ENCODE results near the gene ZMIZ1. TPM values are rescaled to one million over a fixed set of nuclear protein-coding genes. Genes with fewer than 3 reads are reported as not detected.

Gene ZMIZ1
- total RNA-seq, 1 experiment from 2014 or later = 23.5 TPM

DNA sequence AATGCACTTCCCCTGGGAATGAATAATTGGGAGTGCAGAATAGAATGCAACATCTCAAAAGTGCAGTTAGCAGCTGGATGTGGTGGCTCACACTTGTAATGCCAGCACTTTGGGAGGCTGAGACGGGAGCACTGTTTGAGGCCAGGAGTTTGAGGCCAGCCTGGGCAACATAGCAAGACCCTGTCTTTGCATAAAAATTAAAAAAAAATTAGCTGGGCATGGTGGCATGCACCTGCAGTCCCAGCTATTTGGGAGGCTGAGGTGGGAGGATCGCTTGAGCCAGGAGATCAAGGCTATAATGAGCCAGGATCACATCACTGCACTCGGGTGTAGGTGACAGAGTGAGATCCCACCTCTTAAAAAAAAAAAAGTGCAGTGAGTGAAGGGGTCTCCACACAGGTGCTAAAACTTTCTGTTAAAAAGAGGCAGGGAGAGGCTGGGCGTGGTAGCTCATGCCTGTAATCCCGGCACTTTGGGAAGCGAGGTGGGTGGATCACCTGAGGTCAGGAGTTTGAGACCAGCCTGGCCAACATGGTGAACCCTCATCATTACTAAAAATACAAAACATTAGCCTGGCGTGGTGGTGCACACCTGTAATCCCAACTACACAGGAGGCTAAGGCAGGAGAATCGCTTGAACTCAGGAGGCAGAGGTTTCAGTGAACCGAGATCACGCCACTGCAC lies 13.5 kb upstream of the ZMIZ1 start:
- no peak for DNase-seq
- Mint-ChIP-seq H3K36me3 (ENCODE audit: insufficient read depth, unreplicated experiment) (no peaks in the 10 kb centered on the region), H3K27ac (ENCODE audit: unreplicated experiment) (no peak overlapping the region), H3K4me1 (ENCODE audit: low read depth, unreplicated experiment) (peaks cover 20% of the 10 kb centered on the region), H3K4me3 (ENCODE audit: low read depth, unreplicated experiment) (no peak overlapping the region), H3K27me3 (ENCODE audit: unreplicated experiment) (peaks cover 34% of the 10 kb centered on the region), H3K9me3 (ENCODE audit: low read depth, unreplicated experiment) (no peaks in the 10 kb centered on the region)
- intact Hi-C loops (cut with micrococcal nuclease; ENCODE audit: unreplicated experiment) = no loop called here
- BruUV-seq (replicated peaks) = no TSS peak
- TF ChIP-seq, protein P1, sequence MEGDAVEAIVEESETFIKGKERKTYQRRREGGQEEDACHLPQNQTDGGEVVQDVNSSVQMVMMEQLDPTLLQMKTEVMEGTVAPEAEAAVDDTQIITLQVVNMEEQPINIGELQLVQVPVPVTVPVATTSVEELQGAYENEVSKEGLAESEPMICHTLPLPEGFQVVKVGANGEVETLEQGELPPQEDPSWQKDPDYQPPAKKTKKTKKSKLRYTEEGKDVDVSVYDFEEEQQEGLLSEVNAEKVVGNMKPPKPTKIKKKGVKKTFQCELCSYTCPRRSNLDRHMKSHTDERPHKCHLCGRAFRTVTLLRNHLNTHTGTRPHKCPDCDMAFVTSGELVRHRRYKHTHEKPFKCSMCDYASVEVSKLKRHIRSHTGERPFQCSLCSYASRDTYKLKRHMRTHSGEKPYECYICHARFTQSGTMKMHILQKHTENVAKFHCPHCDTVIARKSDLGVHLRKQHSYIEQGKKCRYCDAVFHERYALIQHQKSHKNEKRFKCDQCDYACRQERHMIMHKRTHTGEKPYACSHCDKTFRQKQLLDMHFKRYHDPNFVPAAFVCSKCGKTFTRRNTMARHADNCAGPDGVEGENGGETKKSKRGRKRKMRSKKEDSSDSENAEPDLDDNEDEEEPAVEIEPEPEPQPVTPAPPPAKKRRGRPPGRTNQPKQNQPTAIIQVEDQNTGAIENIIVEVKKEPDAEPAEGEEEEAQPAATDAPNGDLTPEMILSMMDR (IDR thresholded peaks at IDR 0.05; ENCODE audit: unreplicated experiment) = no peak
- CTCF ChIA-PET = no interaction called here

DNA sequence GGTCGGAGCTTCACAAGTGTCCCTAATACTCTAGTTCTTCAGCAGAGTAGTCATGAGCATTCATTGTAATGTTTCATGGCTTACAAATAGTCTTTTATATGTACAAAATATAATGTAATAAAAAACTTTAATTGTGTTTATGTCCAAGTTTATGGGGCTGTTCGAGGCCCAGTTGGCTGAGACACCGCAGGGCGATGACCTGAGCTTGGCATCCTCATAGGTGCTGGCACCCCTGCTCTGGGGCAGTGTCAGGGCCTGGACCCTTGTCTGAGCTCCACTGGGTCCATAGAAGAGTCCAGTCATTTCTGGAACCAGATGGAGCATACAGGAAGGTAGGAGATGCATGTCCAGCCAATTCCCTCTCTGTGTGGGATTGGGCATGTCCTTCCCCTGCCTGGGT lies 12.9 kb upstream of the ZMIZ1 start:
- CTCF ChIA-PET = no interaction called here
- H3K4me3 Mint-ChIP-seq (ENCODE audit: low read depth, unreplicated experiment) = no peak overlapping the region

DNA sequence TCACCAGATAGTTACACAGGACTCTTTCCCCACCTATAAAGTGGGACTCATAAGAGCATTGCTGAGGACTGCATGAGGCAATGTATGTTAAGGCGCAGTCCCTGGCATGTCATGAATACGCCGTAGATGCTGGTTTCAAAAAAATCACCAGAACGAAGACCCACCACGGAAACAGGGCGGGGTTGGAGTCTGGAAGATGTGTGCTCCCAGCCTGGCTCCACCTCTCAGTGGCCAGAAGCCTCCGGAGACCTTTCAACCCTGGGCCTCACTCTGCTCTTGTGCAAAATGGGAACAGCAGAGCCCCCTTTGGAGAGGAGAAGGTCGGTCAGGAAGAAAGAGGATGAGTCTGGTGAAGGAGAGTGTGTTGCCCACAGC lies 12.4 kb upstream of the ZMIZ1 start:
- H3K27ac Mint-ChIP-seq (ENCODE audit: unreplicated experiment) = no peak overlapping the region
- H3K4me3 Mint-ChIP-seq (ENCODE audit: low read depth, unreplicated experiment) = no peak overlapping the region
- H3K4me1 Mint-ChIP-seq (ENCODE audit: low read depth, unreplicated experiment) = peaks cover 20% of the 10 kb centered on the region
- H3K9me3 Mint-ChIP-seq (ENCODE audit: low read depth, unreplicated experiment) = no peaks in the 10 kb centered on the region
- H3K36me3 Mint-ChIP-seq (ENCODE audit: insufficient read depth, unreplicated experiment) = no peaks in the 10 kb centered on the region
- CTCF ChIA-PET = no interaction called here
- BruUV-seq (replicated peaks) = no TSS peak
- TF ChIP-seq, protein P1 (IDR thresholded peaks at IDR 0.05; ENCODE audit: unreplicated experiment) = no peak
- peaks cover 45% of the 10 kb centered on the region for H3K27me3 Mint-ChIP-seq (ENCODE audit: unreplicated experiment)
- intact Hi-C loops (cut with micrococcal nuclease; ENCODE audit: unreplicated experiment) = no loop called here
- DNase-seq = no peak

More for the DNA sequence above, 12.9 kb upstream of the ZMIZ1 start:
- no TSS peak for BruUV-seq (replicated peaks)
- Mint-ChIP-seq H3K4me1 (ENCODE audit: low read depth, unreplicated experiment) (peaks cover 20% of the 10 kb centered on the region), H3K36me3 (ENCODE audit: insufficient read depth, unreplicated experiment) (no peaks in the 10 kb centered on the region), H3K27me3 (ENCODE audit: unreplicated experiment) (peaks cover 40% of the 10 kb centered on the region), H3K9me3 (ENCODE audit: low read depth, unreplicated experiment) (no peaks in the 10 kb centered on the region), H3K27ac (ENCODE audit: unreplicated experiment) (no peak overlapping the region)
- TF ChIP-seq, protein P1 (IDR thresholded peaks at IDR 0.05; ENCODE audit: unreplicated experiment) = no peak
- no peak for DNase-seq
- intact Hi-C loops (cut with micrococcal nuclease; ENCODE audit: unreplicated experiment) = no loop called here

DNA sequence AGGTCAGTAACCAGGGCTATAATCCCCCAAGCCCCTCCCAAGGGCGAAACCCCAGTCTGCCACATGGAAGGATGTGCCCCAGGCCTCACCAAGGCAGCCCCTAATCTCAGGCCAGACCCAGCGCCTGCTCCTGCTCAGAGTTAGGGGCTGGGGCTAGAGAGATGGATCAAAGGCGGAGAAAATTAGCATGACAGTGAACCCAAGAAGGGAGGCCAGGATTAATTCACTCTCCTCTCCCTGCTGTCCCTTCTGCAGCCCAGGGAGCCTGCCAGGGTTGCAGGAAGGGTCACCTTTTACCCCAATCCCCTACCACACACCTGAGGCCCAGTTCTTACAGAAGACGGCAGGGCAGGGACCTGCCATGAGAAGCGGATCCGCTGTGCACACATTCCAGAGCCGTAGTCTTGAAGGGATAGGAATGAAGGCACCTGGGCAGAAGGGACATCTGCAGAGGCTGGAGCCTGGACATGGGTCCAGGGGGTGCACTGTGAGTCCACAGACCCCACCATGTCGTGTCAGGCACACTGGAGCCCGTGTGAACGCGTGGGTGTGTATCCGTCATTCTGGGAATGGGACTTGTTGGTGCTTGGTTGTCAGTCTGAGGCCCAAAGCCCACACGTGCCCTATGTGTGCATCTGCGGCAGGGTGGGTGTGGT lies 11.9 kb upstream of the ZMIZ1 start:
- Mint-ChIP-seq H3K4me1 (ENCODE audit: low read depth, unreplicated experiment) (peaks cover 20% of the 10 kb centered on the region), H3K36me3 (ENCODE audit: insufficient read depth, unreplicated experiment) (no peaks in the 10 kb centered on the region), H3K27me3 (ENCODE audit: unreplicated experiment) (peaks cover 50% of the 10 kb centered on the region), H3K4me3 (ENCODE audit: low read depth, unreplicated experiment) (no peak overlapping the region), H3K9me3 (ENCODE audit: low read depth, unreplicated experiment) (no peaks in the 10 kb centered on the region), H3K27ac (ENCODE audit: unreplicated experiment) (no peak overlapping the region)
- TF ChIP-seq, protein P1 (IDR thresholded peaks at IDR 0.05; ENCODE audit: unreplicated experiment) = no peak
- CTCF ChIA-PET = no interaction called here
- no TSS peak for BruUV-seq (replicated peaks)
- DNase-seq = no peak
- intact Hi-C loops (cut with micrococcal nuclease; ENCODE audit: unreplicated experiment) = no loop called here

Data from Calu3 (cell line).